Loucy (cell line): Measurements from ENCODE around the gene CD82.

Source experiments
- H2AFZ ChIP-seq: fragments of 200-600 bp; sonication (generic); 2 replicates; pipeline ENCODE4 v1.6.0; 2016; ENCODE audit warnings: antibody characterized with exemption, mild to moderate bottlenecking, low read length, moderate library complexity
- H3F3A ChIP-seq: fragments of 200-600 bp; 2 replicates; pipeline ENCODE4 v1.6.0; 2016; ENCODE audit warnings: antibody characterized with exemption, low read depth, mild to moderate bottlenecking
- H3K27me3 ChIP-seq: fragments of 200-600 bp; sonication (generic); 2 replicates; pipeline ENCODE4 v1.6.1; 2014; ENCODE audit warnings: low read length, mild to moderate bottlenecking; ENCODE audit not compliant: insufficient read depth, poor library complexity, severe bottlenecking
- H3K36me3 ChIP-seq: fragments of 200-600 bp; sonication (generic); 2 replicates; pipeline ENCODE4 v1.6.1; 2016; ENCODE audit warnings: low read length; ENCODE audit not compliant: insufficient read depth
- H3K4me1 ChIP-seq: fragments of 200-600 bp; sonication (generic); 2 replicates; pipeline ENCODE4 v1.5.1; 2014; ENCODE audit warnings: low read length, mild to moderate bottlenecking; ENCODE audit not compliant: insufficient read depth, poor library complexity, severe bottlenecking
- H3K4me2 ChIP-seq: fragments of 200-600 bp; sonication (generic); 2 replicates; pipeline ENCODE4 v1.6.0; 2014; ENCODE audit warnings: antibody characterized with exemption, low read length, low read depth, mild to moderate bottlenecking; ENCODE audit not compliant: poor library complexity, severe bottlenecking
- H3K4me3 ChIP-seq: fragments of 200-600 bp; sonication (generic); 2 replicates; pipeline ENCODE4 v1.5.1; 2014; ENCODE audit warnings: low read length, mild to moderate bottlenecking, mixed read lengths; ENCODE audit not compliant: poor library complexity, severe bottlenecking
- H3K79me2 ChIP-seq: fragments of 200-600 bp; sonication (generic); 2 replicates; pipeline ENCODE4 v1.6.1; 2014; ENCODE audit warnings: low read length; ENCODE audit not compliant: insufficient read depth
- H3K9ac ChIP-seq: fragments of 200-600 bp; sonication (generic); 2 replicates; pipeline ENCODE4 v1.6.0; 2014; ENCODE audit warnings: mild to moderate bottlenecking, low read depth, low read length, moderate library complexity; ENCODE audit not compliant: poor library complexity, severe bottlenecking
- H3K9me2 ChIP-seq: fragments of 200-600 bp; sonication (generic); replicated peaks from 2 replicates; pipeline ENCODE4 v1.6.1; 2016; ENCODE audit warnings: low read depth, low read length, mixed read lengths
- H3K9me3 ChIP-seq: fragments of 200-600 bp; sonication (generic); 2 replicates; pipeline ENCODE4 v1.6.1; 2014; ENCODE audit warnings: mild to moderate bottlenecking, antibody characterized with exemption, low read length, low read depth; ENCODE audit not compliant: insufficient read depth
- H4K20me1 ChIP-seq: fragments of 200-600 bp; sonication (generic); 2 replicates; pipeline ENCODE4 v1.6.0; 2014; ENCODE audit warnings: antibody characterized with exemption, low read length, mild to moderate bottlenecking; ENCODE audit not compliant: insufficient read depth, poor library complexity, severe bottlenecking
- EZH2phosphoT487 ChIP-seq: fragments of 200-600 bp; IDR thresholded peaks from 2 replicates; pipeline ENCODE4 v1.6.1; 2018; ENCODE audit warnings: antibody characterized with exemption, mild to moderate bottlenecking, moderate library complexity, borderline replicate concordance
- TF ChIP-seq, protein P1 (sequence below): fragments of 200-600 bp; sonication (generic); conservative IDR thresholded peaks from 2 replicates; pipeline ENCODE4 v1.5.1; 2014; ENCODE audit warnings: mild to moderate bottlenecking, antibody characterized with exemption, low read length

Gene CD82

DNA sequence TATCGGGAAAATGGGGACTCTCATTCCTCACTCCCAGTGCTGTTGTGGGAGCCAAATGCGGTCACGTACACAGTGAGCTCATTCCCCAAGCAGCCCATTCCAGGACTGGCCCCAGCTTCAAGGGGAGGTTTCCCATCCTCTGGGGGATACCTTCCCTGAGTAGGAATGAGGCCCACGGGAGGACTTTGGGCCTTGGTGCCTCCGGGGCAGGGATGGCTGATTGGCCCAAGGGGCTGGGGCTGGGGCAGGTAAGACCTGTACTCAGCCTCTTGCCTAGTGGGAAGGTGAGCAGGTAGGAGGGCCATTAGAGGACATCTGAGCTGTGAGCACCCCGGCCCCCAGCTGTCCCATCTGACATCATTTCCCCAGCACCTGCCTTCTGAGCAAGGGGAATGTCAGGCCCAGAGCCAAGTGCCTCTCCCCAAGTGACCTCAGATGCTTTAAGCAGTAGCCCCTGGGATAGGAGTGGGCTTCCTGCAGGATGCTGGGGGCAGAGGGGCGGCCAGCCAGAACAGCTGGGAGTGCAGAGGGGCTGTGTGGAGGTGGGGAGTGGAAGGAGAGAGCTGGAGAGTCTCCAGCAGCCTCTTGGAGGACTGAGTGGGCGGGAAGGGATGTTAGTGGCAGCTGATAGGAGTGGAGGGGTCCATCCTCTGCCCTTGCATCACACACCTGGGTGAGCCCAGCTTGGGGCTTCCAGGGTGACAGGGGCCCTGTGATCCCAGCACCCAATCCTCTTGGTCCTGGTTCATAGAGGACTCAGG is 58.4 kb downstream of the CD82 start:
- Histone ChIP-seq H3K9me3 (no peaks in the 10 kb centered on the region), H3F3A (no peaks in the 10 kb centered on the region), H3K27me3 (no peaks in the 10 kb centered on the region), H4K20me1 (no peaks in the 10 kb centered on the region), H3K9ac (no peak overlapping the region), H3K4me2 (no peak overlapping the region), H3K9me2 (no peaks in the 10 kb centered on the region), H3K4me1 (peaks cover 9% of the 10 kb centered on the region), H3K4me3 (no peak overlapping the region), H3K79me2 (no peaks in the 10 kb centered on the region), H3K36me3 (peaks cover 45% of the 10 kb centered on the region; the same call in 1 of the 2 replicates), H2AFZ (no peak overlapping the region)
- TF ChIP-seq EZH2phosphoT487, result no peak

DNA sequence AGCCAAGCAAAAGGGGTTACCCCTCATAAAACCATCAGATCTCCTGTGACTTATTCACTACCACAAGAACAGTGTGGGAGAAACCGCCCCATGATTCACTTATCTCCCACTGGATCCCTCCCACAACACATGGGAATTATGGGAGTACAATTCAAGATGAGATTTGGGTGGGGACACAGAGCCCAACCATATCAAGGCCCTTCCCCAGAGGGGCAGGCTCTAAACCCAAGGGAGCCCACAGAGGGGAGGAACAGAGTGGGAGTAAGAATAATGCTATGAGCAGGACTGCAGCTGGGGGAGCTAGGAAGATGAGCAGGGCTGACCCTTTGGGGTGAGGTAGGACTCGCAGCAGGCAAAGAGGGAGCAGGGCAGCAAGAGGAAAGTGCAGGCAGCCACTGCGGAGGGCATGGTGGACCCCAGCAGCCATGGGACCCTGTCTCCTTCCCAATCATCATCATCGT is 59.3 kb downstream of the CD82 start:
- Histone ChIP-seq H3K27me3 (no peaks in the 10 kb centered on the region), H3F3A (no peaks in the 10 kb centered on the region), H3K9me3 (no peaks in the 10 kb centered on the region), H3K36me3 (peaks cover 38% of the 10 kb centered on the region; the same call in 1 of the 2 replicates), H3K79me2 (no peaks in the 10 kb centered on the region), H2AFZ (no peak overlapping the region), H3K4me3 (no peak overlapping the region), H4K20me1 (no peaks in the 10 kb centered on the region), H3K9ac (no peak overlapping the region), H3K4me2 (no peak overlapping the region), H3K9me2 (no peaks in the 10 kb centered on the region), H3K4me1 (peaks cover 9% of the 10 kb centered on the region)
- TF ChIP-seq, protein P1, sequence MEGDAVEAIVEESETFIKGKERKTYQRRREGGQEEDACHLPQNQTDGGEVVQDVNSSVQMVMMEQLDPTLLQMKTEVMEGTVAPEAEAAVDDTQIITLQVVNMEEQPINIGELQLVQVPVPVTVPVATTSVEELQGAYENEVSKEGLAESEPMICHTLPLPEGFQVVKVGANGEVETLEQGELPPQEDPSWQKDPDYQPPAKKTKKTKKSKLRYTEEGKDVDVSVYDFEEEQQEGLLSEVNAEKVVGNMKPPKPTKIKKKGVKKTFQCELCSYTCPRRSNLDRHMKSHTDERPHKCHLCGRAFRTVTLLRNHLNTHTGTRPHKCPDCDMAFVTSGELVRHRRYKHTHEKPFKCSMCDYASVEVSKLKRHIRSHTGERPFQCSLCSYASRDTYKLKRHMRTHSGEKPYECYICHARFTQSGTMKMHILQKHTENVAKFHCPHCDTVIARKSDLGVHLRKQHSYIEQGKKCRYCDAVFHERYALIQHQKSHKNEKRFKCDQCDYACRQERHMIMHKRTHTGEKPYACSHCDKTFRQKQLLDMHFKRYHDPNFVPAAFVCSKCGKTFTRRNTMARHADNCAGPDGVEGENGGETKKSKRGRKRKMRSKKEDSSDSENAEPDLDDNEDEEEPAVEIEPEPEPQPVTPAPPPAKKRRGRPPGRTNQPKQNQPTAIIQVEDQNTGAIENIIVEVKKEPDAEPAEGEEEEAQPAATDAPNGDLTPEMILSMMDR, result no peak
- no peak for TF ChIP-seq EZH2phosphoT487

DNA sequence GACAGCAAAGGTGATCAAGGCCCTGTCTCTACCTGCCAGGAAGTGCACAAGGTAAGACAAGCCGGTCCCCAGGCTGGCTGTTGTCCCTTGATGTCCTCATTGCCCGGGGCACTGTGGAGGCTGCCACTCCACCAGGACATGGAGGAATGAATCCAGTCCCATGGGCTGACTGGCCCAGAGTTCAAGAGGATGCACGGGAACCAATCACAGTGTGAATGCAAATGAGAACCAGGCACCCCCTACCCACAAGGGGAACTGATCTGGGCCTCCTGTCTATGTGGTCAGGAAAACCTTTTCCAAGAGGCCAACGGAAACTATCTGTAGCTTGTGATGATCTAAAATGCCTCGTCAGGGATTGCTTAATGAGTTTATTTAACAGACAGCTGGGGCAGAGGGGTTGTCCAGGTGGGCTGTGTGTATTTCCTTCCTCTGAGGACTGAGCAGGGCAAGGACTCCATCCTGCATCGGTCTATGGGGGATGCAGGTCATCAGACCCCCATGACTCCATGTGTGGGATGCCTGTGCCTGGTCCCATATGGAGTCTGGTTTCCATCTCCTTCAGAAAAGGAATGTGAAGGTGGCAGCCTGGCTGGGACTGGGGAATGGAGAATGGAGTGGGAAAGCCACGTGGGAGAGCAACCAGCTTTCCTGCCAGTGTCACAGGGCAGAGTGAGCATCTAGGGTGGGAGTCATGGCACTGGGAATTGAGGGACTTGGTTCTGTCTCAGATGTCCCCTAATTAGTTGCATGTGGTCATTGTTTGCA is 60.5 kb downstream of the CD82 start:
- Histone ChIP-seq H3K9ac (no peak overlapping the region), H4K20me1 (no peaks in the 10 kb centered on the region), H3K9me2 (no peaks in the 10 kb centered on the region), H3K4me3 (no peak overlapping the region), H3K79me2 (no peaks in the 10 kb centered on the region), H3K36me3 (peaks cover 27% of the 10 kb centered on the region; the same call in 1 of the 2 replicates), H2AFZ (no peak overlapping the region), H3F3A (no peaks in the 10 kb centered on the region), H3K9me3 (no peaks in the 10 kb centered on the region), H3K4me1 (peaks cover 9% of the 10 kb centered on the region), H3K27me3 (no peaks in the 10 kb centered on the region), H3K4me2 (no peak overlapping the region)
- TF ChIP-seq, protein P1, result no peak
- TF ChIP-seq EZH2phosphoT487, result no peak
